Mesendoderm (in vitro differentiated cells): Measurements from ENCODE around the gene PTPN18. TPM values are rescaled to one million over a fixed set of nuclear protein-coding genes. Genes with fewer than 3 reads are reported as not detected.

ENCODE experiments used
- DNase-seq: peaks from one replicate; pipeline ENCODE4 v3.0.0; 2013
- H2AK5ac ChIP-seq: 2 replicates; pipeline ENCODE4 v1.6.1; 2013; ENCODE audit warnings: low read length, inconsistent platforms
- H2BK120ac ChIP-seq: 2 replicates; pipeline ENCODE4 v1.6.1; 2013; ENCODE audit warnings: low read depth, mild to moderate bottlenecking, low read length, moderate library complexity, mixed read lengths
- H2BK15ac ChIP-seq: replicated peaks from 2 replicates; pipeline ENCODE4 v1.6.1; 2013; ENCODE audit warnings: low read depth, mild to moderate bottlenecking, moderate library complexity
- H2BK5ac ChIP-seq: 2 replicates; pipeline ENCODE4 v1.6.1; 2013; ENCODE audit warnings: low read length, inconsistent platforms
- H3K18ac ChIP-seq: 2 replicates; pipeline ENCODE4 v1.6.1; 2013; ENCODE audit warnings: mild to moderate bottlenecking, low read length, mixed read lengths
- H3K23ac ChIP-seq: one replicate; pipeline ENCODE4 v1.6.1; 2013; ENCODE audit warnings: low read length
- H3K27ac ChIP-seq: 2 replicates; pipeline ENCODE4 v1.5.1; 2013; ENCODE audit warnings: low read depth, mild to moderate bottlenecking, inconsistent platforms, low read length, moderate library complexity
- H3K27me3 ChIP-seq: 2 replicates; pipeline ENCODE4 v1.6.1; 2013; ENCODE audit warnings: low read length, control low read depth, mild to moderate bottlenecking, inconsistent platforms; ENCODE audit not compliant: insufficient read depth, poor library complexity
- H3K36me3 ChIP-seq: 2 replicates; pipeline ENCODE4 v1.6.1; 2013; ENCODE audit warnings: low read length, inconsistent platforms; ENCODE audit not compliant: control insufficient read depth, insufficient read depth
- H3K4ac ChIP-seq: one replicate; pipeline ENCODE4 v1.6.1; 2013; ENCODE audit warnings: low read depth, mild to moderate bottlenecking, low read length, moderate library complexity
- H3K4me1 ChIP-seq: 2 replicates; pipeline ENCODE4 v1.6.1; 2013; ENCODE audit warnings: low read depth, low read length, inconsistent platforms; ENCODE audit not compliant: control insufficient read depth
- H3K4me2 ChIP-seq: 2 replicates; pipeline ENCODE4 v1.6.1; 2013; ENCODE audit warnings: low read length
- H3K4me3 ChIP-seq: 2 replicates; pipeline ENCODE4 v1.5.1; 2013; ENCODE audit warnings: mild to moderate bottlenecking, low read length
- H3K56ac ChIP-seq: one replicate; pipeline ENCODE4 v1.6.1; 2013; ENCODE audit warnings: low read length
- H3K79me1 ChIP-seq: 2 replicates; pipeline ENCODE4 v1.6.1; 2013; ENCODE audit warnings: low read length, inconsistent platforms
- H3K79me2 ChIP-seq: 2 replicates; pipeline ENCODE4 v1.6.1; 2013; ENCODE audit warnings: mild to moderate bottlenecking, low read length; ENCODE audit not compliant: control insufficient read depth, insufficient read depth
- H3K9ac ChIP-seq: 2 replicates; pipeline ENCODE4 v1.6.1; 2013; ENCODE audit warnings: low read length, inconsistent platforms
- H4K5ac ChIP-seq: one replicate; pipeline ENCODE4 v1.6.1; 2013; ENCODE audit warnings: low read length
- H4K8ac ChIP-seq: one replicate; pipeline ENCODE4 v1.6.1; 2013; ENCODE audit warnings: low read depth, mild to moderate bottlenecking, control low read depth, low read length, moderate library complexity
- WGBS: extraction: QIAGEN DNeasy Blood & Tissue Kit; methylation state at CpG from one replicate; pipeline ENCODE4 v1.1.7; 2013; ENCODE audit warnings: low lambda C conversion rate, missing lambda C conversion rate; ENCODE audit not compliant: insufficient coverage; ENCODE audit errors: extremely low coverage; 5-methylcytosine and 5-hydroxymethylcytosine counted together
- polyA plus RNA-seq, 2 experiments: library from polyadenylated mRNA; stranded (reverse); fragments of 200-250 nt; gene quantifications; one replicate each; pipeline ENCODE4 v1.2.3, GENCODE V29; 2013

Gene PTPN18
- 9.1 TPM for polyA plus RNA-seq (2013, experiment 1 of 2)
- polyA plus RNA-seq (2013, experiment 2 of 2) = 9.1 TPM

DNA sequence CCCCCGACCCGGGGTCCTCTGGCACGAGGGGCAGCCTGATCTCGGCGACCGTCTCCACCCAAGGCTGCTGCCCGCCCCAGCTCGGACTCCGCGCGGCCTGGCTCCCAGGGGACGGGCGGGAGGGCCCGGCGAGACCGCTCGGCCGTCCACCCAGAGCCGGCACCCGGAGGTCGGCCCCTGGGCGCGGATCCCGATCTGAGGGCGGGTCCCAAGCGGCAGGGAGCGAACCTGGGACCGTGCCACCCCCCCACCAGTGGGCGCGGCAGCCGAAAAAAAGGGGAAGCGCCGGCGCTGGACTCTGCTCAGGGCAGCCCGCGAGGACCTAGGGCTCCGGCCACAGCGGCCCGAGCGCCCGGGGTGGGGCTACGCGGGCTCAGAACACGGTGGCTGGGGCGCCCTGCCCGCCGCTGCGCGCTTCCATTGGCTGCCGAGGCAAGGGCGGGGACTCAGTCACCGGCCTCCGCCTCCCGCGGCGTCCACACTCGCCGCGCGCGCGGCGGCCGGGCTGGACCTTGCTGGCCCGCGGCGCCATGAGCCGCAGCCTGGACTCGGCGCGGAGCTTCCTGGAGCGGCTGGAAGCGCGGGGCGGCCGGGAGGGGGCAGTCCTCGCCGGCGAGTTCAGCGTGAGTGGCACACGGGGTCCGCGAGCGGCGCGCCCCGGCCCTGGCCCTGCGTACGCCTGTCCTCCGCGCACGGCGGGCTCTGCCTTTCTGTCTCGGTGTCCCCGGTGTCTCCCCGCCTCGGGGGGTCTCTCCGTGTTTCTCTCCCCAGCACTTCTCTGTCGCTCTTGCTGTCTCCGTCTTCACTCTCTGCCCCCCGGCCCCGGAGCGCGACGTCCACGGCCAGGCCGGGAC lies at the start of gene PTPN18:
TSS of gene PTPN18 (plus strand) at position 479 of the 854 bp plus-strand sequence. CDS start at position 531, 52 bp downstream.
- Histone ChIP-seq H3K36me3 (no peaks in the 10 kb centered on the region), H4K5ac (no peak within 1 kb of the TSS), H3K4me1 (no peaks in the 10 kb centered on the region), H3K18ac (peak within 1 kb of the TSS; percentile 62), H2BK15ac (no peak within 1 kb of the TSS), H2BK5ac (no peak within 1 kb of the TSS), H3K56ac (peak within 1 kb of the TSS; percentile 84), H3K23ac (no peak within 1 kb of the TSS), H2AK5ac (no peak within 1 kb of the TSS), H3K27ac (no peak within 1 kb of the TSS), H3K4ac (peak within 1 kb of the TSS; percentile 9), H3K9ac (peak within 1 kb of the TSS; percentile 68), H4K8ac (no peak within 1 kb of the TSS), H3K27me3 (peaks cover 5% of the 10 kb centered on the region), H2BK120ac (no peak within 1 kb of the TSS), H3K79me1 (no peaks in the 10 kb centered on the region), H3K4me2 (peak within 1 kb of the TSS; percentile 63), H3K79me2 (no peaks in the 10 kb centered on the region), H3K4me3 (peak within 1 kb of the TSS; percentile 46)
- no CpG with 5 or more reads among the region's 107 CpGs for WGBS
- DNase-seq = peak; percentile 73

- H3K4me1 ChIP-seq = no peaks in the 10 kb centered on the region
- no peak overlapping the region for H3K56ac ChIP-seq
- no peak overlapping the region for H3K4me3 ChIP-seq
- H3K23ac ChIP-seq = no peak overlapping the region
- H3K4ac ChIP-seq = no peak overlapping the region
- H2BK120ac ChIP-seq = no peak overlapping the region
- no peak overlapping the region for H2BK5ac ChIP-seq
- no peak overlapping the region for H2BK15ac ChIP-seq
- H3K79me1 ChIP-seq = no peaks in the 10 kb centered on the region
- no peak overlapping the region for H3K18ac ChIP-seq
- H3K36me3 ChIP-seq = no peaks in the 10 kb centered on the region
- H3K79me2 ChIP-seq = no peaks in the 10 kb centered on the region
- H4K8ac ChIP-seq = no peak overlapping the region
- H3K27ac ChIP-seq = no peak overlapping the region
- no peak overlapping the region for H3K4me2 ChIP-seq
- no peak overlapping the region for H4K5ac ChIP-seq
- H2AK5ac ChIP-seq = no peak overlapping the region
- no peak for DNase-seq
- H3K9ac ChIP-seq = no peak overlapping the region
- WGBS = no CpG with 5 or more reads among the region's 4 CpGs
- H3K27me3 ChIP-seq = no peaks in the 10 kb centered on the region
Observed at GRCh38 chr2:130307850-130308249, 48.0 kb upstream of the PTPN18 start.

DNA sequence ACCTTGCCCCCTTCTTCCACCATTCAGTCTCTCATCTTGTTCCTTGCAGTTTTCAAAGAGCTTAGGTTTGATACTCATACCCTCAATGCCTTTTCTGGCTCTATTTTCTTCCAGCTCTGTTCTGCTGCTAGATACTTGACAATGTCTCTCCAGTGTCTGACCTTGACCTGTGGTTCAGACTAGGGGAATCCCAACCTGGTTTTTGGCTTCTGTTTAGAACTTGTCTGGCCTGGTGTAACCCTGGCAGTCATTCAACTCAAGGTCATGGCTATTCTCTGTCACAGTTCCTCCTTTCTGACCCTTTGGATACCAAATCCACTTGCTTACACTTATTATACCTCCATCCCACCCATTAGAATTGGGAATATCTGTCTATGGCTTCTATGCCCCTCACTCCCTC lies 45.0 kb upstream of the PTPN18 start:
- Histone ChIP-seq H3K9ac (no peak overlapping the region), H2BK15ac (no peak overlapping the region), H3K79me1 (no peaks in the 10 kb centered on the region), H3K23ac (no peak overlapping the region), H3K4ac (no peak overlapping the region), H3K4me1 (no peaks in the 10 kb centered on the region), H3K4me3 (no peak overlapping the region), H3K27ac (no peak overlapping the region), H4K8ac (no peak overlapping the region), H3K27me3 (no peaks in the 10 kb centered on the region), H2BK120ac (no peak overlapping the region), H2AK5ac (no peak overlapping the region), H3K56ac (no peak overlapping the region), H3K18ac (no peak overlapping the region), H3K36me3 (no peaks in the 10 kb centered on the region), H3K79me2 (no peaks in the 10 kb centered on the region), H2BK5ac (no peak overlapping the region), H3K4me2 (no peak overlapping the region), H4K5ac (no peak overlapping the region)
- DNase-seq = no peak

GRCh38 chr2:130313812-130314334 lies 42.0 kb upstream of the PTPN18 start:
- Histone ChIP-seq H3K4ac (no peak overlapping the region), H2AK5ac (no peak overlapping the region), H3K4me2 (no peak overlapping the region), H2BK5ac (no peak overlapping the region), H3K9ac (no peak overlapping the region), H3K56ac (no peak overlapping the region), H2BK15ac (no peak overlapping the region), H2BK120ac (no peak overlapping the region), H3K4me1 (no peaks in the 10 kb centered on the region), H3K23ac (no peak overlapping the region), H4K8ac (no peak overlapping the region), H3K27ac (no peak overlapping the region), H3K4me3 (no peak overlapping the region), H3K79me1 (no peaks in the 10 kb centered on the region), H4K5ac (no peak overlapping the region), H3K79me2 (no peaks in the 10 kb centered on the region), H3K27me3 (no peaks in the 10 kb centered on the region), H3K18ac (no peak overlapping the region), H3K36me3 (no peaks in the 10 kb centered on the region)
- no peak for DNase-seq
- WGBS = no CpG with 5 or more reads among the region's 12 CpGs

- no peak for DNase-seq
- no peaks in the 10 kb centered on the region for H3K4me1 ChIP-seq
- H2BK5ac ChIP-seq = no peak overlapping the region
- no peak overlapping the region for H3K4me2 ChIP-seq
- no peak overlapping the region for H3K23ac ChIP-seq
- no peak overlapping the region for H2BK15ac ChIP-seq
- H3K79me1 ChIP-seq = no peaks in the 10 kb centered on the region
- no peak overlapping the region for H4K8ac ChIP-seq
- H3K36me3 ChIP-seq = no peaks in the 10 kb centered on the region
- WGBS = no CpG with 5 or more reads among the region's 3 CpGs
- no peak overlapping the region for H3K27ac ChIP-seq
- no peak overlapping the region for H3K56ac ChIP-seq
- H3K4me3 ChIP-seq = no peak overlapping the region
- H3K9ac ChIP-seq = no peak overlapping the region
- H3K27me3 ChIP-seq = no peaks in the 10 kb centered on the region
- no peak overlapping the region for H2AK5ac ChIP-seq
- H3K18ac ChIP-seq = no peak overlapping the region
- no peak overlapping the region for H4K5ac ChIP-seq
- no peak overlapping the region for H2BK120ac ChIP-seq
- no peak overlapping the region for H3K4ac ChIP-seq
- H3K79me2 ChIP-seq = no peaks in the 10 kb centered on the region
Observed at GRCh38 chr2:130314377-130314776, 41.5 kb upstream of the PTPN18 start.
